ENCODE data around the gene DOCK3. TPM values are rescaled to one million over a fixed set of nuclear protein-coding genes. Genes with fewer than 3 reads are reported as not detected.

The DOCK3 gene
- total and polyA plus RNA-seq, 2 donors (not counting 3 experiments of a cell fraction or from before 2014, with no cell fraction given), result 0.08 to 0.13 TPM

GRCh38 chr3:51156147-51156546 lies 481.4 kb downstream of the DOCK3 start:
- H3K9me1 ChIP-seq (replicated peaks; ENCODE audit: control insufficient read depth, extremely low read depth, insufficient read depth, low read length), result no peaks in the 10 kb centered on the region
- DNase-seq (ENCODE audit: low read depth, low spot score), result no peak
- intact Hi-C loops (cut with micrococcal nuclease) (no loop called here), dilution Hi-C loops (cut with MboI; ENCODE audit: extremely low pct_ligation_motif_present, low sequenced_read_pairs) (no loop called here)
- FAIRE-seq, result no peak
- no TSS peak for BruUV-seq (replicated peaks)
- no peaks in the 10 kb centered on the region for H3K4me1 ChIP-seq (ENCODE audit: control insufficient read depth, extremely low read depth, insufficient read depth, low read length)
- no peaks in the 10 kb centered on the region for H3K79me2 ChIP-seq (ENCODE audit: control insufficient read depth, insufficient read depth, low read length)
- TF ChIP-seq, protein P1, sequence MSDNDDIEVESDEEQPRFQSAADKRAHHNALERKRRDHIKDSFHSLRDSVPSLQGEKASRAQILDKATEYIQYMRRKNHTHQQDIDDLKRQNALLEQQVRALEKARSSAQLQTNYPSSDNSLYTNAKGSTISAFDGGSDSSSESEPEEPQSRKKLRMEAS (IDR thresholded peaks at IDR 0.05; ENCODE audit: insufficient read depth, insufficient read length), result no peak
- no peak for TF ChIP-seq CTCF (IDR thresholded peaks at IDR 0.05; ENCODE audit: extremely low read depth in 1 of 2, insufficient read depth in 1 of 2, low read depth in 1 of 2, low read length in 2 of 2)
- H3K4me3 ChIP-seq (replicated peaks in 1 of 3; ENCODE audit: insufficient read depth in 1 of 3, low read depth in 1 of 3, low read length in 3 of 3), result no peak overlapping the region
- H3K9me3 ChIP-seq (replicated peaks; ENCODE audit: control insufficient read depth, insufficient read depth, low read length), result no peaks in the 10 kb centered on the region
- no peak overlapping the region for H3K4me2 ChIP-seq (ENCODE audit: insufficient read depth, low read length)
- no peaks in the 10 kb centered on the region for H3K36me3 ChIP-seq (ENCODE audit: control insufficient read depth in 2 of 2, extremely low read depth in 1 of 2, insufficient read depth in 2 of 2, low read length in 2 of 2)
- H4K20me1 ChIP-seq (replicated peaks; ENCODE audit: control insufficient read depth, extremely low read depth, insufficient read depth, low read length), result no peaks in the 10 kb centered on the region
- ChIA-PET CTCF (interaction anchor here (0.5 kb wide), 1 partner anchor 676 kb away, joined by 5 read pairs; no protein-coding TSS in a partner anchor), POLR2A (no interaction called here)
- H2AFZ ChIP-seq (ENCODE audit: low read depth, low read length), result no peak overlapping the region
- H3K9ac ChIP-seq (replicated peaks; ENCODE audit: extremely low read depth, insufficient read depth, low read length), result no peak overlapping the region
- no peak overlapping the region for H3K27ac ChIP-seq (ENCODE audit: insufficient read depth, low read depth, low read length)
- H3K27me3 ChIP-seq (ENCODE audit: control insufficient read depth in 2 of 2, insufficient read depth in 2 of 2, low read length in 2 of 2), result no peaks in the 10 kb centered on the region

DNA sequence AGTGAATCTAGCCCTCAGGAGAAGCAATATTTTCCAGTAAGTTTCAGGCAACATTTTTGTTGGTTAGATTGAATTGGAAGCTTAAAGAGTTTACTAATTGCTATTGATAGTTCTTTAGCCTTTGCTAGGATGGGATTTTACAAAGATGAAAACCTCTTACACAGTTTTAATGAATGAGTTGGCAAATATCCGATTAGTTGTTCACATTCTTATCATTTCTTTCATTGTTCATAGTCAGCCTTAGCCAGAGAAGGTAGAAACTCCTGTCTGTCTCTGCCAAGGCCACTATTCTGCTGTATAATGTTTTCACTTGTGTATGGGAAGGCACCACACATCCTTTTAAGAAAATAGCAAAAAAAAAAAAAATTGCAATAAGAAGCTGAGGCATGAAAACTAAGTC lies 488.3 kb downstream of the DOCK3 start:
- Histone ChIP-seq H3K9me3 (replicated peaks; ENCODE audit: control insufficient read depth, insufficient read depth, low read length) (no peaks in the 10 kb centered on the region), H3K79me2 (ENCODE audit: control insufficient read depth, insufficient read depth, low read length) (no peaks in the 10 kb centered on the region), H3K36me3 (ENCODE audit: control insufficient read depth in 2 of 2, extremely low read depth in 1 of 2, insufficient read depth in 2 of 2, low read length in 2 of 2) (no peaks in the 10 kb centered on the region), H3K9ac (replicated peaks; ENCODE audit: extremely low read depth, insufficient read depth, low read length) (no peak overlapping the region), H3K27ac (ENCODE audit: insufficient read depth, low read depth, low read length) (no peak overlapping the region), H3K4me2 (ENCODE audit: insufficient read depth, low read length) (no peak overlapping the region), H2AFZ (ENCODE audit: low read depth, low read length) (no peak overlapping the region), H4K20me1 (replicated peaks; ENCODE audit: control insufficient read depth, extremely low read depth, insufficient read depth, low read length) (no peaks in the 10 kb centered on the region), H3K27me3 (ENCODE audit: control insufficient read depth in 2 of 2, insufficient read depth in 2 of 2, low read length in 2 of 2) (no peaks in the 10 kb centered on the region), H3K9me1 (replicated peaks; ENCODE audit: control insufficient read depth, extremely low read depth, insufficient read depth, low read length) (no peaks in the 10 kb centered on the region), H3K4me1 (ENCODE audit: control insufficient read depth, extremely low read depth, insufficient read depth, low read length) (no peaks in the 10 kb centered on the region), H3K4me3 (replicated peaks in 1 of 3; ENCODE audit: insufficient read depth in 1 of 3, low read depth in 1 of 3, low read length in 3 of 3) (no peak overlapping the region)
- DNase-seq (ENCODE audit: low read depth, low spot score) (no peak), FAIRE-seq (no peak)
- dilution Hi-C loops (cut with MboI; ENCODE audit: extremely low pct_ligation_motif_present, low sequenced_read_pairs), result no loop called here
- POLR2A ChIA-PET, result no interaction called here
- TF ChIP-seq JUN (IDR thresholded peaks at IDR 0.05; ENCODE audit: borderline replicate concordance, insufficient read depth, insufficient read length, low read depth) (no peak), MYC (IDR thresholded peaks at IDR 0.05; ENCODE audit: low read depth, low read length) (no peak), FOS (IDR thresholded peaks at IDR 0.05; ENCODE audit: borderline replicate concordance, insufficient read depth, low read length) (no peak), POLR2AphosphoS5 (IDR thresholded peaks at IDR 0.05; ENCODE audit: insufficient read depth, low read depth, low read length) (no peak), GATA2 (IDR thresholded peaks at IDR 0.05; ENCODE audit: insufficient read depth, insufficient read length, low read depth, low read length) (no peak), POLR2A (IDR thresholded peaks at IDR 0.05; ENCODE audit: low read depth, low read length) (no peak), CTCF (IDR thresholded peaks at IDR 0.05; ENCODE audit: extremely low read depth in 1 of 2, insufficient read depth in 1 of 2, low read depth in 1 of 2, low read length in 2 of 2) (no peak), EZH2 (IDR thresholded peaks at IDR 0.05; ENCODE audit: borderline replicate concordance, low read depth, low read length, severe bottlenecking) (no peak)
- TF ChIP-seq, protein P1 (IDR thresholded peaks at IDR 0.05; ENCODE audit: insufficient read depth, insufficient read length), result no peak
- intact Hi-C loops (cut with micrococcal nuclease), result no loop called here
- CTCF ChIA-PET, result no interaction called here
- BruUV-seq (replicated peaks), result no TSS peak

Measured in endothelial cell of umbilical vein (primary cell).